Suprapubic skin (tissue), 3 donors: ENCODE results near the gene OR6B1.

ENCODE experiments used
- EP300 ChIP-seq: sonication (generic); formaldehyde crosslinking; IDR thresholded peaks from one replicate; pipeline ENCODE4 v1.6.1; 2017; ENCODE audit warnings: antibody characterized with exemption
- POLR2A ChIP-seq, 2 donors: fragments of 450-650 bp; IDR thresholded peaks; one replicate each; pipeline ENCODE4 v1.6.1; 2017; ENCODE audit warnings: antibody characterized with exemption in 2 of 2, mild to moderate bottlenecking in 2 of 2, moderate library complexity in 2 of 2
- TF ChIP-seq, protein P1 (sequence below), 2 donors: fragments of 200-600 bp in 1 of 2; fragments of 450-650 bp in 1 of 2; sonication (generic) in 1 of 2; IDR thresholded peaks; one replicate each; pipeline ENCODE4 v1.5.1; 2016 to 2019; ENCODE audit warnings: antibody characterized with exemption in 2 of 2, mild to moderate bottlenecking in 1 of 2, moderate library complexity in 1 of 2

- TF ChIP-seq EP300 (no peak), POLR2A (IDR thresholded peaks at IDR 0.05) (no peak)
- TF ChIP-seq, protein P1, sequence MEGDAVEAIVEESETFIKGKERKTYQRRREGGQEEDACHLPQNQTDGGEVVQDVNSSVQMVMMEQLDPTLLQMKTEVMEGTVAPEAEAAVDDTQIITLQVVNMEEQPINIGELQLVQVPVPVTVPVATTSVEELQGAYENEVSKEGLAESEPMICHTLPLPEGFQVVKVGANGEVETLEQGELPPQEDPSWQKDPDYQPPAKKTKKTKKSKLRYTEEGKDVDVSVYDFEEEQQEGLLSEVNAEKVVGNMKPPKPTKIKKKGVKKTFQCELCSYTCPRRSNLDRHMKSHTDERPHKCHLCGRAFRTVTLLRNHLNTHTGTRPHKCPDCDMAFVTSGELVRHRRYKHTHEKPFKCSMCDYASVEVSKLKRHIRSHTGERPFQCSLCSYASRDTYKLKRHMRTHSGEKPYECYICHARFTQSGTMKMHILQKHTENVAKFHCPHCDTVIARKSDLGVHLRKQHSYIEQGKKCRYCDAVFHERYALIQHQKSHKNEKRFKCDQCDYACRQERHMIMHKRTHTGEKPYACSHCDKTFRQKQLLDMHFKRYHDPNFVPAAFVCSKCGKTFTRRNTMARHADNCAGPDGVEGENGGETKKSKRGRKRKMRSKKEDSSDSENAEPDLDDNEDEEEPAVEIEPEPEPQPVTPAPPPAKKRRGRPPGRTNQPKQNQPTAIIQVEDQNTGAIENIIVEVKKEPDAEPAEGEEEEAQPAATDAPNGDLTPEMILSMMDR (IDR thresholded peaks at IDR 0.05) = no peak
Observed at GRCh38 chr7:144049491-144049890, 49.4 kb downstream of the OR6B1 start.
